ENCODE results near the gene RNF115.

Gene RNF115

GRCh38 chr1:145692785-145693443 is 131.0 kb downstream of the RNF115 start:
- no peak for DNase-seq

- no peak for DNase-seq
Measured at GRCh38 chr1:145690587-145691558, 133.0 kb downstream of the RNF115 start.

DNA sequence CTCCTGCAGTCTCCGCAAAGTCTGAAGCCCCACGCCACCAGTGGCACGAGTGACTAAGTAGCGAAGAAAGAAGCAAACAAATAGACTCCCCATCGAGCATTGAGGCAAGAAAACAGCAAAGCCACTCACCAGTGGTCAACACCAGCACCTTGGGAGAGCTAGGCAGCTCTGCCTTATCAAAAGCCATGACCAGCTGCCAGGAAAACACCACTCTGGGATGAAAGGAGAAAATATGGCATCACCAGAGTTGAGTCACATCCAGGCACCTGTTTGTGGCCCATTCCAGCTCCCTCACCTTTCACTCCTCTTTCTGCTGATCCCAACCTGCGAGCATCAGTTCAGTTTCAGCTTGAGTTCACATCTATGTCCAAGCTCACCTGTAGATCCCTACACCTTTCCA is 134.0 kb downstream of the RNF115 start:
- no peak for DNase-seq

DNA sequence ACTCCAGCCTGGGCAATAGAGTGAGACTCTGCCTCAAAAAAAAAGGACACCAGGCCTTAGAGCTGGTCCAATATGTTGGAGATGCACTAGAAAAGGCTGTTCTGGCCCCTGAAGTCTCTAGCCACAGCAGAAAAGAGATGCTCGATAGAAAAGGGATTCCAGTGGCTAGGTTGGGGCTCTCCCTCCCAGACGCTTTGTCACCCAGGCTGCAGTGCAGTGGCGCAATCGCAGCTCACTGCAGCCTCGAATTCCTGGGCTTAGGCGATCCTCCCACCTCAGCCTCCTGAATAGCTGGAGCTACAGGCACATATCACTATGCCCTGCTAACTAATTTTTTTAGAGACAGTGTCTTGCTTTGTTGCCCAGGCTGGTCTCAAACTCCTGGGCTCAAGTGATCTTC is 135.0 kb downstream of the RNF115 start:
- DNase-seq, result no peak
